ENCODE results near the gene RPL35.

GRCh38 chr9:124877021-124877782, 15.4 kb upstream of the RPL35 start:
- TF ChIP-seq EZH2 (IDR thresholded peaks at IDR 0.05) (no peak), POLR2AphosphoS5 (IDR thresholded peaks at IDR 0.05; ENCODE audit: borderline replicate concordance, low read depth, low read length) (no peak)
